ENCODE results near the gene PHTF2.

The PHTF2 gene

DNA sequence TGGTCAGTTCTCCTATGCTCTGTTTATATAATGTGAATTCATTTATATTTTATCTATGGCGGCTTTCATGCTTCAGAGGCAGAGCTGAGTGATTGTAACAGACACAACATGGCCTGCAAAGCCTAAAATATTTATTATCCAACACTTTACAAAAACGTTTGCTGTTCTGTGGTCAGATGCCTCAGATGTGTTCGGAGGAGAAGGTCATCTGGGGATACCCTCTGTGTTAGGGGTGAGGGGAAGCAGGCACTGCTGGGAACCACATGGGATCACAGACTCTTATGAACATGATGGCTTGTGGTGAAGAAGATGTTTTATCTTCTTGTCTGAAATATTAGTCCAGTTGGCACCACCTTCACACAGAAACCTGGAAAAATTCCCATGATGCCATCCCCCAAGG, 203.4 kb downstream of the PHTF2 start:
- DNase-seq = no peak

DNA sequence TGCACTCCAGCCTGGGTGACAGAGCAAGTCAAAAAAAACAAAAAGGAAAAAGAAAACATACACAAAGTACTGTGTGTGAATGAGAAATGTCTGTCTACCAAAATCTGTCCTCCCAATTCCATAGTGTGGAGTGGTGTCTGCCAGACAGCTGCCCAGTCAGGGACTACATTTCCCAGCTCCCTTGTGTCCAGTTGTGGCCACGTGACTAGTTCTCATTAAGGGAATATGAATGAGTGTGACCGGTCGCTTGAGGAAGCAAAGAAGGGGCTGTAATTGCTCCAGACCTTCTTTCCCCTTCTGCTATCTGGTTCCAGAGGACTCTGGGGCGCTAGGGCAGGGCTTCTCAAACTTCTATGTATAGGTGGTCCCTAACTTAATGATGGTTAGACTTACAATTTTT, 204.1 kb downstream of the PHTF2 start:
- DNase-seq = no peak

- no peak for DNase-seq
Observed at GRCh38 chr7:78006063-78006755, 207.6 kb downstream of the PHTF2 start.
